VCaP (cell line): ENCODE measurements around the gene TMEM253.

Source experiments
- H3K27ac ChIP-seq: fragments of 450-650 bp; 2 replicates; pipeline ENCODE4 v1.5.1; 2017
- TF ChIP-seq, protein P1 (sequence below): fragments of 450-650 bp; conservative IDR thresholded peaks from 2 replicates; pipeline ENCODE4 v1.5.1; 2017; ENCODE audit warnings: mild to moderate bottlenecking, moderate library complexity

Gene TMEM253

GRCh38 chr14:21072031-21072473 is 28.8 kb upstream of the TMEM253 start:
- TF ChIP-seq, protein P1, sequence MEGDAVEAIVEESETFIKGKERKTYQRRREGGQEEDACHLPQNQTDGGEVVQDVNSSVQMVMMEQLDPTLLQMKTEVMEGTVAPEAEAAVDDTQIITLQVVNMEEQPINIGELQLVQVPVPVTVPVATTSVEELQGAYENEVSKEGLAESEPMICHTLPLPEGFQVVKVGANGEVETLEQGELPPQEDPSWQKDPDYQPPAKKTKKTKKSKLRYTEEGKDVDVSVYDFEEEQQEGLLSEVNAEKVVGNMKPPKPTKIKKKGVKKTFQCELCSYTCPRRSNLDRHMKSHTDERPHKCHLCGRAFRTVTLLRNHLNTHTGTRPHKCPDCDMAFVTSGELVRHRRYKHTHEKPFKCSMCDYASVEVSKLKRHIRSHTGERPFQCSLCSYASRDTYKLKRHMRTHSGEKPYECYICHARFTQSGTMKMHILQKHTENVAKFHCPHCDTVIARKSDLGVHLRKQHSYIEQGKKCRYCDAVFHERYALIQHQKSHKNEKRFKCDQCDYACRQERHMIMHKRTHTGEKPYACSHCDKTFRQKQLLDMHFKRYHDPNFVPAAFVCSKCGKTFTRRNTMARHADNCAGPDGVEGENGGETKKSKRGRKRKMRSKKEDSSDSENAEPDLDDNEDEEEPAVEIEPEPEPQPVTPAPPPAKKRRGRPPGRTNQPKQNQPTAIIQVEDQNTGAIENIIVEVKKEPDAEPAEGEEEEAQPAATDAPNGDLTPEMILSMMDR = no peak
- H3K27ac ChIP-seq = no peak overlapping the region

- TF ChIP-seq, protein P1 = no peak
- no peak overlapping the region for H3K27ac ChIP-seq
These were observed 28.0 kb upstream of the TMEM253 start for GRCh38 chr14:21072781-21073339.

DNA sequence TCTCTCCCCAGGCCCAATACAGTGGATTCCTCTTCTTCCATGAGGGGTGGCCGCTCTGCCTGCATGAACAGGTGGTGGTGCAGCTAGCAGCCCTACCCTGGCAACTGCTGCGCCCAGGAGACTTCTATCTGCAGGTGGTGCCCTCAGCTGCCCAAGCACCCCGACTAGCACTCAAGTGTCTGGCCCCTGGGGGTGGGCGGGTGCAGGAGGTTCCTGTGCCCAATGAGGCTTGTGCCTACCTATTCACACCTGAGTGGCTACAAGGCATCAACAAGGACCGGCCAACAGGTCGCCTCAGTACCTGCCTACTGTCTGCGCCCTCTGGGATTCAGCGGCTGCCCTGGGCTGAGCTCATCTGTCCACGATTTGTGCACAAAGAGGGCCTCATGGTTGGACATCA is 26.9 kb upstream of the TMEM253 start:
- H3K27ac ChIP-seq = no peak overlapping the region

GRCh38 chr14:21074398-21075272 is 26.2 kb upstream of the TMEM253 start:
- TF ChIP-seq, protein P1 = no peak

More for the DNA sequence above, 26.9 kb upstream of the TMEM253 start:
- TF ChIP-seq, protein P1 = no peak

DNA sequence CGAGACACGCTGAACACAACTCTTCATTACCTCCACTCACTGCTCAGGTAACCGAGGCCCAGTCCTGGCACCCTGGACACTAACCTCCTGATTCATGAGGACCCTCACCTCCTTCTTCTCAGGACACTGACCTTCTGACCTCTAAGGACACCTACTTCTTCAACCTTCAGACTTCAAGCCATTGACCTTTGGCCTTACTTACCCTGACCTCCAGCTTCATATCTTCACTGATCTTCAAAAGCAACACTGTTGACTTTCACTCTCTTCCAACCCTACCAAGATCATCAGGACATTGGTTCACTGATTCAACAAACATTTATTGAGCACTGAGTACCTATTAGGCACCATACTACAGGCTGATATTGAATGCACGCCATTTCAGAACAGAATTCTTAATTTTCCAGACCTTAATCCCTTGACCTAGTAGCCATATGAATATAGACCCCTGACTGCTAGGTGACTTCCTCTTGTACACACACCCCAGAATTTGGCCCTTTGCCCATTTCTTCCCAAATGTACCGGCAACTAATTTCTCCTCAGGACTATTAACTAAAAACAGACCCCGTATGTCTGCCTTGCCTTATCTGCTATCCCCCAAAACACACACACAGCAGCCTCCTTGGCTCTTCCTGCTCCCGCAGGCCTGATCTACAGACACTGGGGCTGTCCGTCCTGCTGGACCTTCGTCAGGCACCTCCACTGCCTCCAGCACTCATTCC is 25.0 kb upstream of the TMEM253 start:
- TF ChIP-seq, protein P1 = no peak
- no peak overlapping the region for H3K27ac ChIP-seq

More at GRCh38 chr14:21074398-21075272, 26.2 kb upstream of the TMEM253 start:
- H3K27ac ChIP-seq = no peak overlapping the region

- TF ChIP-seq, protein P1 = no peak
- no peak overlapping the region for H3K27ac ChIP-seq
These were observed 23.2 kb upstream of the TMEM253 start for GRCh38 chr14:21077672-21078071.

- TF ChIP-seq, protein P1 = no peak
- no peak overlapping the region for H3K27ac ChIP-seq
These were observed 22.6 kb upstream of the TMEM253 start for GRCh38 chr14:21078287-21078686.
